ENCODE data around the gene CX3CL1.

- no peak for TF ChIP-seq CTCF (conservative IDR thresholded peaks at IDR 0.05; ENCODE audit: low read depth, low read length)
- TF ChIP-seq EZH2 (IDR thresholded peaks at IDR 0.05; ENCODE audit: low read length, unreplicated experiment), result no peak
These were observed 55.0 kb downstream of the CX3CL1 start for GRCh38 chr16:57427307-57427706.
